Omental fat pad (tissue), 4 donors: Measurements from ENCODE around the gene SPATA31C1. TPM values are rescaled to one million over a fixed set of nuclear protein-coding genes. Genes with fewer than 3 reads are reported as not detected.

ENCODE experiments used
- ATAC-seq: fragments of 150-250 bp; one replicate; pipeline ENCODE4 v1.9.1; 2016; ENCODE audit warnings: mild to moderate bottlenecking, moderate library complexity; ENCODE audit not compliant: low FRiP score
- DNase-seq: peaks from one replicate; pipeline ENCODE4 v3.0.0-alpha.2; 2019; ENCODE audit warnings: low spot score
- total RNA-seq, 4 donors: library from RNA; depleted of rRNA; stranded (reverse); fragments of >200 nt; gene quantifications; one replicate each; pipeline ENCODE4 v1.1.0, GENCODE V29; 2016
- TF ChIP-seq, protein P1 (sequence below), 3 donors: fragments of 450-650 bp; IDR thresholded peaks; one replicate each; pipeline ENCODE4 v1.5.1; 2016 to 2017; ENCODE audit warnings: antibody characterized with exemption in 3 of 3, mild to moderate bottlenecking in 3 of 3, moderate library complexity in 2 of 3

SPATA31C1 gene
- total RNA-seq, 4 donors from 2014 or later = not detected

DNA sequence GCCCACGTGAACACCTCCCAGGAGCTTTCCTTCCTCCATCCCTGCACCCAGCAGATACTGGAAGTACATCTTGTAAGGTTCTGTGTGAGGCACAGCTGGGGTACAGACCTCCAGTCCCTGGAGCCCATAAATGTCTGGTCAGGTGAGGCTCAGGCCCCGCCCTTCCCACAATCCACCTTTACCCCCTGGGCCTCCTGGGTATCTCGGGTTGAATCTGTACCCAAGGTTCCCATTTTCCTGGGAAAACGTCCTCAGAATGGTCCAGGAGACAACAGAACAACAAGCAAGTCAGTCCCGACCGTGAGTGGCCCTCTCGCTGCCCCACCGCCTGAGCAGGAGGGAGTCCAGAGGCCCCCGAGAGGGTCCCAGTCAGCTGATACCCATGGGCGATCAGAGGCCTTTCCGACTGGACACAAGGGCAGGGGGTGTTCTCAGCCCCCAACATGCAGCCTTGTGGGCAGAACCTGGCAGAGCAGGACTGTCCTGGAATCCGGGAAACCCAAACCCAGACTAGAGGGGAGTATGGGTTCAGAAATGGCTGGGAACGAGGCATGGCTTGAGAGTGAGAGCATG, 30.7 kb upstream of the SPATA31C1 start:
- TF ChIP-seq, protein P1, sequence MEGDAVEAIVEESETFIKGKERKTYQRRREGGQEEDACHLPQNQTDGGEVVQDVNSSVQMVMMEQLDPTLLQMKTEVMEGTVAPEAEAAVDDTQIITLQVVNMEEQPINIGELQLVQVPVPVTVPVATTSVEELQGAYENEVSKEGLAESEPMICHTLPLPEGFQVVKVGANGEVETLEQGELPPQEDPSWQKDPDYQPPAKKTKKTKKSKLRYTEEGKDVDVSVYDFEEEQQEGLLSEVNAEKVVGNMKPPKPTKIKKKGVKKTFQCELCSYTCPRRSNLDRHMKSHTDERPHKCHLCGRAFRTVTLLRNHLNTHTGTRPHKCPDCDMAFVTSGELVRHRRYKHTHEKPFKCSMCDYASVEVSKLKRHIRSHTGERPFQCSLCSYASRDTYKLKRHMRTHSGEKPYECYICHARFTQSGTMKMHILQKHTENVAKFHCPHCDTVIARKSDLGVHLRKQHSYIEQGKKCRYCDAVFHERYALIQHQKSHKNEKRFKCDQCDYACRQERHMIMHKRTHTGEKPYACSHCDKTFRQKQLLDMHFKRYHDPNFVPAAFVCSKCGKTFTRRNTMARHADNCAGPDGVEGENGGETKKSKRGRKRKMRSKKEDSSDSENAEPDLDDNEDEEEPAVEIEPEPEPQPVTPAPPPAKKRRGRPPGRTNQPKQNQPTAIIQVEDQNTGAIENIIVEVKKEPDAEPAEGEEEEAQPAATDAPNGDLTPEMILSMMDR (IDR thresholded peaks at IDR 0.05) = no peak
- no peak for ATAC-seq
- DNase-seq = no peak

DNA sequence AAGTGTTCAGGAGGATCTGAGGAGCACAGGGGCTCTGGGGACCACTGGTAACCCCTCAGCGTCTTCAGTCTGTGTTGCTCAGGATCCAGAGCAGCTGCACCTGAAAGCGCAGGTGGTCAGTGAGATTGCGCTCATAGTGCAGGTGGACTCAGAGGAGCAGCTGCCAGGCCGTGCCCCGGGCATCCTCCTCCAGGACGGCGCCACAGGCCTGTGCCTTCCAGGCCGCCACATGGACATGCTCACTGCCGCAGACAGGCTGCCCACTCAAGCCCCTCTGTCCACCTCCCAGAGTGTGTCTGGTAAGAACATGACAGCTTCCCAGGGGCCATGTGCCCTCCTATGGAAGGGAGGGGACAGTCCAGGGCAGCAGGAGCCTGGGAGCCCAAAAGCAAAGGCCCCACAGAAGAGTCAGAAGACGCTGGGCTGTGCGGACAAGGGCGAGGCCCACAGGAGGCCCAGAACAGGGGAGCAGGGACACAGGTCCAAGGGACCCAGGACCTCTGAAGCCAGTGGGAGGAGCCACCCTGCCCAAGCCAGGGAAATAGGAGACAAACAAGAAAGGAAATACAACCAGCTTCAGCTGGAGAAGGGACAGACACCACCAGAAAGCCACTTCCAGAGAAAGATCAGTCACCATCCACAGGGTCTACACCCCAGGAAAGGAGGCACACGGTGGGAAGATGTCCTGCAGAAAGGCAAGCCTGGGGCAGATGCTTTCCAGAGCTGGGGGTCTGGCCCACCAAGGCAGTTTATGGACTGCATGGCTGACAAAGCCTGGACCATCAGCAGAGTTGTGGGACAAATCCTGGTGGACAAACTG, 29.9 kb upstream of the SPATA31C1 start:
- TF ChIP-seq, protein P1 (IDR thresholded peaks at IDR 0.05) = no peak
- DNase-seq (no peak), ATAC-seq (no peak)

- ATAC-seq (no peak), DNase-seq (no peak)
- TF ChIP-seq, protein P1 (IDR thresholded peaks at IDR 0.05) = no peak
Measured at GRCh38 chr9:87888501-87888900, 29.3 kb upstream of the SPATA31C1 start.

- ATAC-seq (no peak), DNase-seq (no peak)
- TF ChIP-seq, protein P1 (IDR thresholded peaks at IDR 0.05) = no peak
Measured at GRCh38 chr9:87889065-87889881, 28.5 kb upstream of the SPATA31C1 start.

GRCh38 chr9:87889882-87890252, 27.9 kb upstream of the SPATA31C1 start:
- DNase-seq (no peak), ATAC-seq (no peak)
- TF ChIP-seq, protein P1 (IDR thresholded peaks at IDR 0.05) = no peak

DNA sequence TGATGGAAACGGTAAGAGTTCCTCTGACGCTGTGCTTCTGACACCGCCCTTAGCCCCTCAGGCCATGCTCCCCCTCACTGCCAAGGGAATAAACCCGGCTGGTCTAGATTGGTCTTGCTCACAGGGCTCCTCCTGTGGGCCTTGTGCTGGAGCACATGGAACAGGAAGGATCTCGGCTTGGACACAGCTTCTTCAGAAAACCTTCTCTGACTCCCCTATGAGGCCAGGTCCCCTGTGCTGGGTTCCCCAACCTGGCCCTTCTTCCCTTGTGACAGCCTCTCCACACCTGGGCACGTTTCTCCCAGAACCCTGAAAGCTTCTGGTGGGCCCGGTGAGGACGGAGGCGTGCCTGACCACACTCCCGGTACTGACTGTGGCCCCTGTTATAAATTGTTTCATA, 26.9 kb upstream of the SPATA31C1 start:
- DNase-seq = no peak
- TF ChIP-seq, protein P1 (IDR thresholded peaks at IDR 0.05) = no peak
- ATAC-seq = no peak
